Spleen (tissue), 7 donors: ENCODE measurements around the gene MAP1LC3B.

Source experiments
- POLR2A ChIP-seq, 3 donors: fragments of 450-650 bp; IDR thresholded peaks; one replicate each; pipeline ENCODE4 v1.5.1; 2017; ENCODE audit warnings: antibody characterized with exemption in 3 of 3, mild to moderate bottlenecking in 1 of 3
- POLR2AphosphoS5 ChIP-seq, 3 donors: sonication (generic); formaldehyde crosslinking; IDR thresholded peaks; one replicate each; pipeline ENCODE4 v1.5.1; 2017; ENCODE audit warnings: antibody characterized with exemption in 3 of 3
- TF ChIP-seq, protein P1 (sequence below), 11 experiments: fragments of 200-600 bp in 7 of 11; fragments of 450-650 bp in 4 of 11; sonication (generic) in 4 of 11; IDR thresholded peaks in 8 of 11; conservative IDR thresholded peaks in 3 of 11; 1 replicate in 7 of 11; 2 replicates in 4 of 11; pipeline versions ENCODE4 v1.4.0 to v1.8.0; 2016 to 2021; ENCODE audit warnings: antibody characterized with exemption in 11 of 11, inconsistent platforms in 4 of 11, mild to moderate bottlenecking in 1 of 11
- donor health status: DM: no; HTN: no; CAD: no; lungs with moderate emphysema.
- donor health status: DM: no; HTN: no; CAD: no.
- donor health status: DM: no; HTN: no; CAD: no.

DNA sequence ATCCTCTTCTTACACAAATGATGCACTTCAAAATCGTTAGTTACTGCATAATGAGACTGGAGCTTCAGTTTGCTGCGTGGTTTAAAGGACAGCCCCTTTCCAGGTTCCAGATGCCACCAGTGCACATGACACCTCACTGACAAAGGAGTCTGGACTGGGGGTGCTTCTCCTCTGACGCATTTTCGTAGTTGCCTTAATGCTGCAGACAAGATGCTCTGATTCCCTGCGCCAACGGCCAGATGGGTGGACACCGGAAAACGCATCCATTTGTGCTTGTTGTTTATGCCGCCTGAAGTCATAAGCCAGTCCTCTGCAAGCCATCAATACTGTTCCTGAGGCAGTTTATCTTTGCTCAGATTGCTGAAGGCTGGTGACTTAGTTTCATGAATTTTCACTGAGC lies 24.6 kb upstream of the MAP1LC3B start:
- TF ChIP-seq, protein P1, sequence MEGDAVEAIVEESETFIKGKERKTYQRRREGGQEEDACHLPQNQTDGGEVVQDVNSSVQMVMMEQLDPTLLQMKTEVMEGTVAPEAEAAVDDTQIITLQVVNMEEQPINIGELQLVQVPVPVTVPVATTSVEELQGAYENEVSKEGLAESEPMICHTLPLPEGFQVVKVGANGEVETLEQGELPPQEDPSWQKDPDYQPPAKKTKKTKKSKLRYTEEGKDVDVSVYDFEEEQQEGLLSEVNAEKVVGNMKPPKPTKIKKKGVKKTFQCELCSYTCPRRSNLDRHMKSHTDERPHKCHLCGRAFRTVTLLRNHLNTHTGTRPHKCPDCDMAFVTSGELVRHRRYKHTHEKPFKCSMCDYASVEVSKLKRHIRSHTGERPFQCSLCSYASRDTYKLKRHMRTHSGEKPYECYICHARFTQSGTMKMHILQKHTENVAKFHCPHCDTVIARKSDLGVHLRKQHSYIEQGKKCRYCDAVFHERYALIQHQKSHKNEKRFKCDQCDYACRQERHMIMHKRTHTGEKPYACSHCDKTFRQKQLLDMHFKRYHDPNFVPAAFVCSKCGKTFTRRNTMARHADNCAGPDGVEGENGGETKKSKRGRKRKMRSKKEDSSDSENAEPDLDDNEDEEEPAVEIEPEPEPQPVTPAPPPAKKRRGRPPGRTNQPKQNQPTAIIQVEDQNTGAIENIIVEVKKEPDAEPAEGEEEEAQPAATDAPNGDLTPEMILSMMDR (IDR thresholded peaks at IDR 0.05 in 8 of 11, conservative IDR thresholded peaks at IDR 0.05 in 3 of 11): no peak
- TF ChIP-seq POLR2AphosphoS5 (IDR thresholded peaks at IDR 0.05): no peak
- no peak for TF ChIP-seq POLR2A (IDR thresholded peaks at IDR 0.05)
